KG1 (cell line): ENCODE results near the gene MEFV.
"Not testable (repeated sequence)": the region's sequence is repeated elsewhere in the genome, so short reads cannot be mapped to it uniquely, and the experiment has no call there.

Source experiments
- DNase-seq: peaks from one replicate; lab custom pipeline; 2025; lab: John Stamatoyannopoulos, UW

MEFV gene

GRCh38 chr16:3216263-3216640 is 40.2 kb downstream of the MEFV start:
- no peak for DNase-seq

DNA sequence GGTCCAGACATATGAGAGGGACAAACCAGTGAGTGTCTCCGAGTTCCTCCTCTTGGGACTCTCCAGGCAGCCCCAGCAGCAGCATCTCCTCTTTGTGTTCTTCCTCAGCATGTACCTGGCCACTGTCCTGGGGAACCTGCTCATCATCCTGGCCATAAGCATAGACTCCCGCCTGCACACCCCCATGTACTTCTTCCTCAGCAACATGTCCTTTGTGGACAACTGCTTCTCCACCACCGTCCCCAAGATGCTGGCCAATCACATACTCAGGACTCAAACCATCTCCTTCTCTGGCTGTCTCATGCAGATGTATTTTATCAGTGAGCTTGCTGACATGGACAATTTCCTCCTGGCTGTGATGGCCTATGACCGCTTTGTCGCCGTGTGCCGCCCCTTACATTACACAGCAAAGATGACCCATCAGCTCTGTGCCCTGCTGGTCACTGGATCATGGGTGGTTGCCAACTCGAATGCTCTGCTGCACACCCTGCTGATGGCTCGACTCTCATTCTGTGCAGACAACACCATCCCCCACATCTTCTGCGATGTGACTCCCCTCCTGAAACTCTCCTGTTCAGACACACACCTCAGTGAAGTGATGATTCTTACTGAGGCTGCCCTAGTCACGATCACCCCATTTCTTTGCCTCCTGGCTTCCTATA is 40.7 kb downstream of the MEFV start:
- DNase-seq: no peak

GRCh38 chr16:3214904-3215600 is 41.4 kb downstream of the MEFV start:
- DNase-seq: no peak

- no peak for DNase-seq
These were observed 43.9 kb downstream of the MEFV start for GRCh38 chr16:3212567-3212966.

DNA sequence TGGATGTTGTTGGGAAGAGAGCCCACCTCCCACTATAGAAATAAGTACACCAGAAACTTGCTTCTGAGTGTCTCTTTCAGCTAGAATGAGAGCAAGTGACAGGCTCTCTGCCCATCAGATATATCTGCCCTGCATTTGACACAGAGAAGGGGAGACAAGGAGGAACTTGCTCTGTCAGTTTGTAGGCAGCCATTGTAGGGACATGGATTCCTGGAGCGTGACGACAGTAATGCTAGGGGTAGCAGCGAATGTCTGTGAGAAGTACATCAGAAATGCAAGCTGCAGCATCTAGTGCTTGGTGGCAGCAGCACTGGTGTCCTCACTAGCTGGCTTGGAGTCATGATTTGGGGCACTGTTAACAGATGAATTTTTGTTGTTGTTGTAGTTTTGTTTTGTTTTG is 44.4 kb downstream of the MEFV start:
- no peak for DNase-seq

DNA sequence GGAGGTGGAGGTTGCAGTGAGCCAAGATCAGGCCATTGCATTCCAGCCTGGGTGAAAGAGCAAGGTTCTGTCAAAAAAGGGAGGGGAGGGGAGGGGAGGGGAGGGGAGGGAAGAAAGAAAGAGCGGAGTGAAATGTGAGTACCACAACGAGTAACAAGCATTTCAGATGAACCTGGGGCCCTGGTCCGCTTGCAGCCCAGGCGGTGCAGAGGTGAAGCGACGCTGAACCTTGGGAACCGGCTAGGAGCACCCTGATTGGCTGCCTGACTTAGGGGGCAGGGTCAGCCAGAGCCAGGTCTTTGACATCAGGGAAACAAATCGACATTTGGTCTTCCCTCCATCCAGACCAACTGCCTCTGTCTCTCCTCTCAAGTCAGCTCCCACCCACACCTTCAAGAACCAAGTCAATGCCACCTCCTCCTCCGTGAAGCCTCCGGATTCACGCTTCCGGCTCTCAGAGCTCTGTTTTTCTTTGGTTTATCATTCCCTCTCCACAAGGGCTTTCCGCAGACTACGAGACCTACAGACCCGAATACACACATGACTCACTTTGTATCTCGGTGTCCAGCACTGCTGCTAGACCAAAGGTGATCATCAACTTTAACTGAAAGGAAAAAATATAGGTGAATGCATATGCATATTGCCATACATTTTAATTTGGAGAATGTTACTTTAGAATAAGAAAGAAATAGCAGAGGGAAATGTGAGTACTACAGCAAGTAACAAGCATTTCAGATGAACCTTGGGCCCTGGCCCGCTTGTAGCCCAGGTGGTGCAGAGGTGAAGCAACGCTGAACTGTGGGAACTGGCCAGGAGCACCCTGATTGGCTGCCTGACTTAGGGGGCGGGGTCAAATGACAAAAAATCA is 49.1 kb downstream of the MEFV start:
- no peak for DNase-seq

DNA sequence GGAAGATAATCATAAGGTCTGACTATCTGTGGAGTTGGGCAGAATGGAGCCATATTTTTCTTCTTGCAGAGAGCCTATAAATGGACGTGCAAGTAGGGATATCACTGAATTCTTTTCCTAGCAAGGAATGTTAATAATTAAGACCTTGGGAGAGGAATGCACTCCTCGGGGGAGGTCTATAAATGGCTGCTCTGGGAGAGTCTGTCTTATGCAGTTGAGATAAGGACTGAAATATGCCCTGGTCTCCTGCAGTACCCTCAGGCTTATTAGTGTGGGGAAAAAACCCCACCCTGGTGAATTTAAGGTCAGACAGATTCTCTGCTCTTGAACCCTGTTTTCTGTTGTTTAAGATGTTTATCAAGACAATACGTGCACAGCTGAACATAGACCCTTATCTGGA is 50.5 kb downstream of the MEFV start:
- DNase-seq: not testable (repeated sequence)

- DNase-seq: no peak
These were observed 53.4 kb downstream of the MEFV start for GRCh38 chr16:3202903-3203539.

GRCh38 chr16:3198334-3199072 is 57.9 kb downstream of the MEFV start:
- no peak for DNase-seq

DNA sequence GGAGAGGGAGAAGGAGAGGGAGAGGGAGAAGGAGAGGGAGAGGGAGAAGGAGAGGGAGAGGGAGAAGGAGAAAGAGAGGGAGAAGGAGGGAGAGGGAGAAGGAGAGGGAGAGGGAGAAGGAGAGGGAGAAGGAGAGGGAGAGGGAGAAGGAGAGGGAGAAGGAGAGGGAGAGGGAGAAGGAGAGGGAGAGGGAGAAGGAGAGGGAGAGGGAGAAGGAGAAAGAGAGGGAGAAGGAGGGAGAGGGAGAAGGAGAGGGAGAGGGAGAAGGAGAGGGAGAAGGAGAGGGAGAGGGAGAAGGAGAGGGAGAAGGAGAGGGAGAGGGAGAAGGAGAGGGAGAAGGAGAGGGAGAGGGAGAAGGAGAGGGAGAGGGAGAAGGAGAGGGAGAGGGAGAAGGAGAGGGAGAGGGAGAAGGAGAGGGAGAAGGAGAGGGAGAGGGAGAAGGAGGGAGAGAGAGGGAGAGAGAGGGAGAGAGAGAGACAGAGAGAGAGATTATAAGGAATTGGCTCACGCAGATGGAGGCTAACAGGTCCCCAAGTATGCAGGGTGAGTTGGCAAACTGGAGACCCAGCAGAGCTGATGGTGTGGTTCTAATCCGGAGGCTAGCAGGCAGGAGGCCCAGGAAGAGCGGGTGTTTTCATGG is 58.6 kb downstream of the MEFV start:
- not testable (repeated sequence) for DNase-seq

- DNase-seq: no peak
These were observed 60.5 kb downstream of the MEFV start for GRCh38 chr16:3195975-3196374.

GRCh38 chr16:3194792-3195191 is 61.6 kb downstream of the MEFV start:
- no peak for DNase-seq

DNA sequence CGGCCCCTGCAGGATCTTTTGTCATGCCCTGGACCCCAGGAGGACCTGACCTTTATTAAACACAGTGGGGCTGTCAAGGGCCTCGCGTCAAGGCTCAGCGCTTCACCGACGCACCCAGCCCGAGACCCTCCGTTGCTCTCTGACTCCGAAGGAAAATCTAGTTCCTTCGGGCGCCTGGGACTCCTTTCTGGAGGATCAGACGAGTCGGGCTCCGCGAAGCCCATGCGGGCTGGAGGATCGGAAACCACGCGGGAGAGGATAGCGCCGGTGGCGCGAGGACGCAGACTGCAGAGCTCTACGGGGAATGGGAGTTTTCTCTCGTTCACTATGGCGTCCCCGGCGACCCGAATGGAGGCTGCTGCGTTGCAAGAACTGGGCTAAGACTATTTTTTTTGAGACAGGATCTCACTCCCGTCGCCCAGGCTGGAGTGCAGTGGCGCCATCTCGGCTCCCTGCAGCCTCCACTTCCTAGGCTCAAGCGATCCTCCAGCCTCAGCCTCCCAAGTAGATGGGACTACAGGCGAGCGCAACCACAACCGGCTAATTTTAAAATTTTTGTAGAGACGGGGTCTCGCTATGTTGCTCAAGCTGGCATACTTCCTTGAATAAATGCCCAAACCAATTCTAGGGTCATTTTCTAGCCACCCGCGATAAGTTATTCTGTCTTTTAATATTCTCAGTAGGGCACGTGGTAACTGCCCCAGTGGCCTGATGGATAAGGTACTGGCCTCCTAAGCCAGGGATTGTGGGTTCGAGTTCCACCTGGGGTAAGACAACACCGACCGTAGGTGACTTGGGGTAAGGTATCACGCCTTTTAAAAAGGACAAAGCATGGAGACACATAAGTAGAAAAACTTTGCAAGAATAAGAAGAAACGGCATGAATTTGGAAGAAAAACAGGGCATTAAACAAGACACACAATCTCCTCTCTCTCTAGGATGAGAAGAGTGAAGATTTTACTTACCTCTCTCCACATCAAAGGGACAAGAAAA is 62.9 kb downstream of the MEFV start:
- no peak for DNase-seq

- DNase-seq: no peak
These were observed 63.9 kb downstream of the MEFV start for GRCh38 chr16:3192476-3193019.
